SK-N-MC (cell line): ENCODE results near the gene TBC1D13.
"Not testable (repeated sequence)": the region's sequence is repeated elsewhere in the genome, so short reads cannot be mapped to it uniquely, and the experiment has no call there.

Experiments used
- EZH2 ChIP-seq: fragments of 200-600 bp; sonication (generic); IDR thresholded peaks from one replicate; pipeline ENCODE4 v1.6.1; 2017; ENCODE audit warnings: antibody characterized with exemption
- POLR2AphosphoS5 ChIP-seq: IDR thresholded peaks from 2 replicates; pipeline ENCODE4 v1.6.1; 2012; ENCODE audit warnings: mild to moderate bottlenecking, low read depth, low read length, borderline replicate concordance

DNA sequence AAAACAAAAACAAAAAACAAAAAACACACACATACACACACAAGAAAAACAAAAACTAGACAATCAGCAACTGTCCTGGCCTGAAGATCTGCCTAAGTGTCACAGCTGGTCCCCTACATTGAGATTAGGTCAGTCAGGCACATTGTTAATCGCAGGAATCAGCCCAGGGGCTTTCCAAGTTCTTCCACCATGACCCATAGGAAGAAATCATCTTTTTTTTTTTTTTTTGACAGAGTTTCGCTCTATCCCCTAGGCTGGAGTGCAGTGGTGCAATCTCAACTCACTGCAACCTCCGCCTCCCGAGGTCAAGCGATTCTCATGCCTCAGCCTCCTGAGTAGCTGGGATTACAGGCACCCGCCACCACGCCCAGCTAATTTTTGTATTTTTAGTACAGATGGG is 56.1 kb downstream of the TBC1D13 start:
- TF ChIP-seq EZH2, POLR2AphosphoS5: not testable (repeated sequence)
